ENCODE results near the gene SLC19A1.
"Not testable (repeated sequence)": the region's sequence is repeated elsewhere in the genome, so short reads cannot be mapped to it uniquely, and the experiment has no call there.

Gene SLC19A1

GRCh38 chr21:45576838-45577737, 34.8 kb upstream of the SLC19A1 start:
- DNase-seq (ENCODE audit: low read depth): no peak

- no peak for DNase-seq (ENCODE audit: low read depth)
Observed at GRCh38 chr21:45575993-45576837, 34.0 kb upstream of the SLC19A1 start.

- no peak for DNase-seq (ENCODE audit: low read depth)
Observed at GRCh38 chr21:45575304-45575992, 33.2 kb upstream of the SLC19A1 start.

DNA sequence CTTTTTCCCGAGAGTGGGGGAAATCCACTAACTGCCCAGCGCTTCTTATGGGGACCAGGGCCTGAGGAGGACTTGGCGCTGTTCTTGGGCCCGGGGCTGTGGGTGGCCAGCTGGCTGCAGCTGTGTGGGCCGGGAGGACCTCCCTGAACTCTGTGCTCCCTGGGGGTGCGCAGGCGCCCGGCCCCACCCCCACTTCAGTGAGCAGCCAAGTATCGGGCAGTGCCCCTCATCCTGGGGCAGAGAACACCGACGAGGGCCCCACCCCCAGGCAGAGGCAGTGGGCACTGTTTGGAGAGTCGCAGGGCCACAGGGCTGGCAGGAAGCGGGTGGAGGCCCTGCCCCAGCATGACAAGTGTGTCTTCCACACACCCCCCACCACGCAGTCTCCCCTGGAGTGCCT, 32.5 kb upstream of the SLC19A1 start:
- DNase-seq (ENCODE audit: low read depth): no peak

- DNase-seq (ENCODE audit: low read depth): no peak
Observed at GRCh38 chr21:45574081-45574501, 31.9 kb upstream of the SLC19A1 start.

- DNase-seq (ENCODE audit: low read depth): no peak
Observed at GRCh38 chr21:45573452-45574035, 31.3 kb upstream of the SLC19A1 start.

DNA sequence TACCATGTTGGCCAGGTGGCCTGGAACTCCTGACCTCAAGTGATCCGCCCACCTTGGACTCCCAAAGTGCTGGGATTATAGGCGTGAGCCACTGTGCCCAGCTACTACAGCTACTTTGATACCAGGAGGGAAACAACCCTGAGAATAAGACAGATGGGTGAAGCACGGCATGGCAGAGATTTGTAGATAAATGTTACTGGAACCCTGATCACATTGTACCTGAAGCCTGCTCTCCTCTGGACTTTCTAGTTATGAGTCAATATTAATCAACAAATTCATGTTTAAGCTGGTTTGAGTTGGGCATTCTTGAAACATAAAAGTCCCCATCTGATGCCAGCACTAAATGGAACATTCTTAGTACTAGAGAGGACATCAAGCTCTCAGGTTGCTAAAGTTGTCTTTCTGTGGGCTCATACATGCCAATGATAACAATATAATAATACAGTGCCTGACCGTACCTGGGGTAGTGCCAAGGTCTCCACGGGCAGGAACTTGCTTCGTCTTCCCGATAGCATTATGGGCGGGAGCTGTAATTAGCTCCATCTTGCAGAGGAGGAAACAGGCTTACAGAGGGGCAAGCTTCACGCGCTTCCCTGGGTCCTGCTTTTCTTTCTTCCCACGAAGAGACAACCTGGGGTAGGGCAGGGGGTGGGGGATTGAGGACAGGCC, 30.7 kb upstream of the SLC19A1 start:
- DNase-seq (ENCODE audit: low read depth): no peak

DNA sequence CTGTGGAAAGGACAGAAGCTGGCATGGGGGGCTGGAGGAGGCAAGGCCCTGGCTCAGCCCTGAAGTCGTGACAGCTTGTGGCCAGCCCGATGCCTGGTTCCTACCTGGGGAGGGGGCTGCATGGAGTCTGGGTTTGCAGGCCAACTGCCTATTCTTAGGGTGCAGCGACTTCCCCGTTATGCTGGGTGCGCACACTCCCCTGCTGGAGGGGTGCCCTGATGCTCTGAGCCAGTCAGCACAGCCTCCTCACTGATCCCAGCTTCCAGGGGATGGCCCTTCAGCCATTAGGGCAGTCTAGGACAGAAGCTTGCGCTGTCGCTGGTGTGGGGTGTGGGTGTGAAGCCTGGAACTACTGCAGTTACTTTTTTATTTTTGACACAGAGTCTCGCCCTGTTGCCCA, 30.0 kb upstream of the SLC19A1 start:
- DNase-seq (ENCODE audit: low read depth): no peak

DNA sequence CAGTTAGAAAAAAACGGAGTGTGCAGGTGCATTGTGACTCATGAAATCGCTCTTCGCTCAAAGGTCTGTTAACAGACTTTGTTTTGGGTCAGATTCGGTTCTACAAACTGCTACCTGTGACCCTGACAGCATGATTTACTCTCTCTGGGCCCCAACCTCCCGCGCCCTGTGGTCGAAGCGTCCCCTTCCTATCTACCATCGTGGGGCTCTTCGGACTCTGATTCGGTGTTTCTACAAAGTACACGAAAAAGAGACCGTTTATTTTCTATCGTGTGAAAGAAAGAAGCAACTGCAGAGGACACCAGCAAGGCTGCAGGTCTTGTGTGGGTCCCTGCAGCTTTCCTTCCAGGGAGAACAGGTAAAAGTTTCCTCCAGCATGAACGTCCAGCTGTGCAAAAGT, 29.4 kb upstream of the SLC19A1 start:
- DNase-seq (ENCODE audit: low read depth): no peak

DNA sequence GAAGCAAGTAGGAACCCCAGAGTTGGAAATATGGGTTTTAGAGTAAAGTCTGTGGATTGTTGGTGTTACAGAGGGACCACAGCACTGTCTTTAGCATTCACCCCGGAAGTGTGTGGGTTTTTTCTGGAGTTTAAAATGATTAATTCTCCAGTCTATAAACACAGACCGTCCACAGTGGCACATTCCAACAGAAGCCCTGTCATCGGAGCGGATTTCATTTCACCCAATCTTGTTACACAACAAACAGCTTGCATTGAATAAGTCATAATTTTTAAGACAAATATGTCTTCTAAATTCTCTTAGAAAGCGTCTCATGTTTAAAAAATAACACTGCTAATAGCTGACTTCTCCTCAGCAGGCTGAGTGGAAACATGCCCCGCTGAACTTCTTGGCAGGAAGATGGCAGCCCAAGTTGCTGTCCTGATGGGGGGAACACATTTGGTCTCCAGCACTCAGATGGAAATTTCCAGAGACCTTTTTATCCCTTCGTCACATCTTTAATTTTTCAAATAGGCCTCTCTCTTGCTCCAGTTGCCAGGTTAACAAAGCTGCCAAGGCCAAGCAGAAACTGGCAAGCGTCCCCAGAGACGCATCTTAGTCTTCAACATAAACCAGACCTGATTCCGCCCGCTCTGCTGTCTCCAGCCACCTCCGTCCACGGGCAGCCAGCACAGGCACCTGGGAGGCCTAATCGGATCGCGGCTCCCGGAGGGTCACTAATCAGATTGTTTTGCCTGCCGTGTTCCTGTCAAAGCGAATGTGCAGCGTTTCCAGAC, 28.8 kb upstream of the SLC19A1 start:
- DNase-seq (ENCODE audit: low read depth): peak; percentile 29

GRCh38 chr21:45570071-45570470, 27.8 kb upstream of the SLC19A1 start:
- DNase-seq (ENCODE audit: low read depth): no peak

DNA sequence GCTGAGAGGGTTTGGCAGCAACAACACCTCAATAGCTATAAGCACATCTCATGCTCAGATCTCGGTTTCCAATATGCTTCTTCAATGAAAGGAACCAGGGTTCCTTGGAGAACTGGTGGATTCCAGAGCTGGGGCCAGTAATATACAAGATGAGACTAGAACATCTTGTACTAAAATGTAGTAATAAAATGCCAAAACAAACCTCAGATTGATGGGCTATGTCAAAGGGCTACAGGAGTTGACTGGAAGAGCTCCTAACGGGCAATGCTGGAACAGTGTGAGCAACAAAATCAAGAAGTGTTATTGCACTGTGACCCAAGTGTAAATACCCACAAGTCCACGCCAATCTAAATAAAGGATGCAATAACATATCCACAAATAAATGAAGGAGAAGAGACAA, 26.1 kb upstream of the SLC19A1 start:
- no peak for DNase-seq (ENCODE audit: low read depth)

DNA sequence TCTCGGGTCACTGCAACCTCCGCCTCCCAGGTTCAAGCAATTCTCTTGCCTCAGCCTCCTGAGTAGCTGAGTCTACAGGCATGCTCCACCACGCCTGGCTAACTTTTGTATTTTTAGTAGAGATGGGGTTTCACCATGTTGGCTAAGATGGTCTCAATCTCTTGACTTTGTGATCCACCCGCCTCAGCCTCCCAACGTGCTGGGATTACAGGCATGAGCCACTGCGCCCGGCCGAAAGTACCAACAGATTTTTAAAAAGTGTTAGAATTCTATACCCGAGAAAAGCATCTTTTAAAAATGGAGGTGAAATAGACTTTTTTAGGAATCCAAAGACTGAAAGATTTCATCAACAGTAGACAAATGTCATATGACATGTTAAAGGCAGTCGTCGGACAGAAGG, 21.9 kb upstream of the SLC19A1 start:
- DNase-seq (ENCODE audit: low read depth): not testable (repeated sequence)

DNA sequence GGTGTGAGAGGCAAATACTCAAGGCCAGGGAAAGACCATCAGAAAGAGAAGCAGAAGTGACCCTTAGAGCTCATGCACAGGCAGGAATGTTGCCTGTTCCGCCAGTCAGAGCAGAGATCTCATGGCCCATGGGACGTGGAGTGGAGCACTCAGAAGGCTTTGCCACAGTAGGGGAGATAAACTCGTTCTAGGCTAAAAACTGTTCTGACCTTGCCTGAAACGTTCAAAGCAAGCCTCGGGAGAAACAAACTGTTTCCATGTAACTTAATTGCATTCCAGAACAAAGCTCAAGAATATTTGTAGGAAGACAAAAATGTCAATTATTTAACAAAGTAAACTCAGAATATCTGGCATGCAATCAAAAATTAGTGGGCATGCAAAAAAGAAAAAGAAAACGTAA, 20.7 kb upstream of the SLC19A1 start:
- DNase-seq (ENCODE audit: low read depth): no peak

- DNase-seq (ENCODE audit: low read depth): no peak
Observed at GRCh38 chr21:45562402-45562801, 20.2 kb upstream of the SLC19A1 start.

- not testable (repeated sequence) for DNase-seq (ENCODE audit: low read depth)
Observed at GRCh38 chr21:45561241-45561640, 19.0 kb upstream of the SLC19A1 start.

- DNase-seq (ENCODE audit: low read depth): no peak
Observed at GRCh38 chr21:45560106-45561021, 18.1 kb upstream of the SLC19A1 start.

GRCh38 chr21:45559216-45560105, 17.2 kb upstream of the SLC19A1 start:
- DNase-seq (ENCODE audit: low read depth): no peak

Measured in stromal cell of bone marrow (primary cell).